Activated CD8-positive, alpha-beta memory T cell treated with anti-CD3 and anti-CD28 coated beads for 1 hour (primary cell): ENCODE measurements around the gene HMG20A.

Experiments
- DNase-seq, 2 donors: peaks; one replicate each; pipeline ENCODE4 v3.0.0-alpha.2; 2020; ENCODE audit warnings: low read depth in 1 of 2; ENCODE audit errors: extremely low read depth in 1 of 2

The HMG20A gene

DNA sequence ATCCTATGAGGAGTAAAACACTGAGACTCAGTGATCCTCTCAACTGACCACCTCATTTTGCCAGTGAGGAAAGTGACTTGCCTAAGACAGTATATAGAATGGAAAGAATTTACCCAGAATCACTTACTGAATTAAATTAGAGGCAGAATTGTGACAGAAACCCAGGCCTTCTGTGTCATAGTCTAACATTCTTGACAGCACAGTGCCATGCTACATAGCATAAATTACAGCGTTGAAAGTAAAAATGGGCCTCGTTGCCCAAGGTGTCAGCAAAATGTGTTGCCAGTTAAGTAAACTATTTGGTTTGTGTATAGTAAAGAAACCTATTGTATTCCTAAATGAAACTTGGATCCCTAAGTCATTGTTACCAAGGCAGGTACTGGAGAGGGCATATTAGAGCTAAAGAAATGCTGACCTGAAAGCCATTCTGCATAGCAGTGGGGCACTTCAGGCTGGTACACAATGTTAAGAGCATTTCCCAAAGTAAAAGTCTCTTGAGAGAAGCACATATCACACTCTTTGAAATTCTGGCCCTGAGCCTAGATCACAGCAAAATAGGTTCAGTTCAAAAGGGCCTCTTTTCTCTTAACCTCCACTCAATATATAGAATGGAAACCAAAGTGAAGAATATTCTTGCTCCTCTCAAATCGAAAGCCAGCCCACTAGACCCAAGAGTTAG, 53.8 kb downstream of the HMG20A start:
- no peak for DNase-seq

DNA sequence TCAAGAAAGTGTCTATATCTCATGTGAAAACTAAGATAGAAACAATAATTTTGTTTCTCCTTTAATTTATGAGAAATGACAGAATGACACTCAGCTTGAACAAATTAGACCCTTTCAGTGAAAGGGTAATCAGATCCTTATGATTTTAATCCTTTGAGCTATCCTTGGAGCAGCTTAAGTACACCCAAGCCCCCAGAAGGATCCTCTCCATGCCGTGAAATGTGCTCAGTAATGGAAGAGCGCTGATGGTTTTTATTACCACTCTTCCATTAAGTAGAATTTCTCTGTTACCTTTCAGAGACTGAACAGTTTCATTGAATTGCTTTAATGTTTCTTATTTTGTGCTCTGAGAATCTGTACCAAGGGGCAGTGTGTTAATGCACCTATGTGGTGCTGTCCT, 54.3 kb downstream of the HMG20A start:
- DNase-seq: no peak

DNA sequence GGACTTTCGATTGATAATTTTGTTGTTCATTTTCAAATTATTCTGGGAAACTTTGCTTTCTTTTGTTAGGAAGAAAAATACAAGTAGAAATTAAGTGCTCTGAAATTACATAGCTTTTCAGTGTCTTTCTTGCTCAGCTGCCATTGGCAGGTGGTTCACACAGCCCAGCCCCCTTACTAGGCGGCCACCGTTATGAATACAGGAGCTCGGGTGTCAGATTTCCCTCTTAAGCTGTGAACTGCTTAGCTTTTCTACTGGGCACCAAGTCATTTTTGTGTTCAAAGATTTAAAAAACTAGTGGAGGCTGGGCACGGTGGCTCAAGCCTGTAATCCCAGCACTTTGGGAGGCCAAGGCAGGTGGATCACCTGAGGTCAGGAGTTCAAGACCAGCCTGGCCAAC, 55.2 kb downstream of the HMG20A start:
- no peak for DNase-seq

DNA sequence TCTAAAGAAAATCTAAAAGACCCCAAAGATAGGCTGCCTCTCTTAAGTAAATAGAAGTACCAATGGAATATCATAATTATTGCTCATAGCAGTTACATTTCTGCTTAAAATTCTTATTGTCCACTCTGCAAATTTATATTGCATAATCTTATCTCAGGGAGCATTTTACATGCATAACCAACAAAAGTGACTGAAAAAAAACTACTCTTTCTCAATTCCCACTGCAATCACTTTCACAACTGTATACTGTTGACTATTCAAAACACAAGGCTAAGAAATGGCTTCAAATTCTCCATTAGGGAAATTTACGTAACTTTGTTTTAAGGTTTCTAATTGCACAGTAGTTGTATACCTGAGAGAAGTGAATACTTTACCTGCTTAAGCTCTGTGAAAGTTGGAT, 56.3 kb downstream of the HMG20A start:
- no peak for DNase-seq

DNA sequence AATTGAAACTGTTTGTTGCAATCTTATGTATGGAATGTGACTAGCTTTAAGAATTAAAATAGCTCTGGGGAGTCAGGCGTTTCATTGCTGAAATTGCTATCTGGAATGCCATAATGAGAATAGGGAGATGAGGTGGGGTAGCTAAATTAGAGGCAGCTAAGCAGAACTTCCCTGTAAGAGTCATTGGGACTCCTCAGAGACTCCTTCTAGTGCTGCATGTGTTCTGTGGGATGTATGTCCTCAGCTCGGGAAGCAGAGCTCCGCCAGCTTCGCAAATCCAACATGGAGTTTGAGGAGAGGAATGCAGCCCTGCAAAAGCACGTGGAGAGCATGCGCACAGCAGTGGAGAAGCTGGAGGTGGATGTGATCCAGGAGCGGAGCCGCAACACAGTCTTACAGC, 57.4 kb downstream of the HMG20A start:
- DNase-seq: no peak

DNA sequence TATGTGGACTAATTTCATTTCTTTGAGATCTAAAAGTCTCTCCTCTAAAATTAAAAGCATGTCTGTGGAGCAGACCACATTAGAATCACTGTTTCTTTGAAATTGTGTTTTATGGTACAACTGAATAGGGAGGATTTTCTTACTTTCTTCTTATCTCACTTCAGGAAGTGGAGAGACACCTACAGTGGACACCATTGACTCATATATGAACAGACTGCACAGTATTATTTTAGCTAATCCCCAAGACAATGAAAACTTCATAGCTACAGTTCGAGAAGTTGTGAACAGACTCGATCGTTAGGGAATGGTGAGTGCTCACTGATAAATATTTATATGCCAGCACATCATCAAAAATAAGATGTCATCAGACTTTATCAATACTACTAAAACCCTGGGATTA, 58.3 kb downstream of the HMG20A start:
- DNase-seq: no peak

DNA sequence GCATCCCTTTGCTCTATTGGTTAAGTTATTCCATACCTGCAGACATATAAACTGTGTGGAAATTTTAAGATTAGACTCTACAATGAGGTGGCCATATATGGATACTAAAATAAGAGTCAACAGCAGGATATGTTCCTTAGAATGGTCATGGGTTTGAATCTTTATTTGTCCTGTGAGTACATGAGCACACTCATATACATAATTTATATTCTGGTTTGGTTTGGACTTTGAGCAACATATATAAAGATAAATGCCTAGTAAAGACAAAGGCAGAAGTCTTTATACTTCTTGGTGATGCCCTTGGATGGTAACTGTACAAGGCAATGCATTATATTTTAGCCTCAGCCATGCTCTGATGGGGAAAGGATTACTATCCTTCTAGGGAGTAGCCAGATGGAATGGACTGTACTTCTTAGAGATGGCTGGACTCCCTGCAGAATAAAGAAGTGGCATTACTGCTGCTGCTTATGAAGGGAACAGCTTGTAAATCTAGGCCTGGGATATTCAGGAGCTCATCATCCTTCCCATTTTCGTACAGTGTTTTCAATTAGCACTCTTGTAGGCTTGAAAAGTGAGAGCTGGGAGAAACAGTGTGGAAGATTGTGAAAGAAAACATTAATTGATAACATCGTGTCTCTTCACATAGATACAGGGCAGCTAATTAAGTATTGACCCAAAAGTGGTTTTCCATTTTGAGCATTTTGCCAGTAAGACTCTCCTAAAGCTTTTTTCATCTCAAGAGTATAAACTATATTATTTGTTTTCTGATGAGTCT, 60.4 kb downstream of the HMG20A start:
- no peak for DNase-seq

DNA sequence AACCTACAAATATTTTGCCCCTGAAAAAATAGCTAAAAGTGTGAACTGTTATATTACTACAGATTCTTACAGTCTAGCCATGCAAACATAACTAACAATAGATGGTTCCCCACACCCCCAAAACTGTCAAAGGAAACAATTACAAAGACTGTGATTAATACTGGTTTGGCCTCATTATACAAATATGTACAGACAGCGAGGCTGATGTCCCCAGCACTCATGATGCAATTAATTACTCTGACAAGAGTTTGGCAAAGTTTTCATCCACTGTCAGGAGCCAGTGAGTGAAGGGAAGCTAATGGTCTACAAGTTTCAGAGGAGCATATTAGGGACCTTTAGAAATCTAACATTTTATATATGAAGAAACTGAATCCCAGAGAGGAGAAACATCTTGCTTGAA, 61.0 kb downstream of the HMG20A start:
- DNase-seq: no peak

DNA sequence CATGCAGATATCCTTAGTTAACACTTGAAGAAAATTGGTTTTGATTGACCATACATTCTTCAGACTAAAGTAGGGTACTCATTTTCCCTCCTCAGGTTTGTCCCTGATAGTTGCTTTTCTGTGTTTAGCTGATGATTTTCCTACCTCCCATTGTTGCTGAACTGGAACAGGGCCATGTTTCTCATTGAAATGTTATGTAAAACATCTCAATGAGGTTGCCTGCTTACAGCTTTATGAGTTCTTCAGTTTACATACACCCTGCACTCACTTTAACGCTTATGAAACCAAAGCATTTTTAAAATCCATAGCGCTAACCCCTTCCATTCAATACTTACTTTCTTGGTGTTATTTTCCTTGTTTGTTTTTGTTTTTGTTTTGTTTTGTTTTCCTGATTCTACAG, 61.9 kb downstream of the HMG20A start:
- no peak for DNase-seq

DNA sequence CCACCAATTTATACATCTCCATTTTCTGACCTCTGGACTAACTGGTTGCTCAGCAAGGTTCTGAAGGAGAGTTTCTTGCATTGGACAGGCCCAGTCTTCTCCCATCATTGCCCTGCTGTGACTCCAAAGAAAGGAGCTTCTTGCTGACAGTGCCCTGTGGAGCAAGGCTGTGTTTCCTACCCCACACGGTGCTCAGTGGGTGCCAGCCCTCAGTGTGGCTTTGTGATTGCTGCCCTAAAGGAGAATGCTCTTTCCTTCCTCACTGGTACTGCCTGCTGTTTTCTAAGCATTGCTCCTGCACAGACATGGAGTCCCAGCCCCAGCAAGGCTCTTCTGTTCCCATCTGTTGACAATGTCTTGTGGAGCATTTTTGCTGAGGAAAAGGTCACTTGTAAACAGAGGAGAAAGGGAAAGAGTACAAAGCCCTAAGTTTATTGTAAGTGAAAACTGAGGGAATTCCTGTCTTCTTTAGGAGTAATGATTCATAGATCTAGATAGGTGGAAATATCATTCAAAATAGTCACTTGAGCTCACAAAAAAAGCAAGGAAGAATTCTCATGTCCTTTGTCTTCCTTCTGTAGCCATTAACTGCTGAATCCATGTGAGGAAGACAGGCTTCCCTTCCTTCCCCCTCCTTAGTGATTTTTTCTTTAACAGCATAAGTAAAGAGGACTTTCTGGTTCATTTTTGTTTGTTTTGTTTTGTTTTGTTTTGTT, 62.9 kb downstream of the HMG20A start:
- DNase-seq: no peak

DNA sequence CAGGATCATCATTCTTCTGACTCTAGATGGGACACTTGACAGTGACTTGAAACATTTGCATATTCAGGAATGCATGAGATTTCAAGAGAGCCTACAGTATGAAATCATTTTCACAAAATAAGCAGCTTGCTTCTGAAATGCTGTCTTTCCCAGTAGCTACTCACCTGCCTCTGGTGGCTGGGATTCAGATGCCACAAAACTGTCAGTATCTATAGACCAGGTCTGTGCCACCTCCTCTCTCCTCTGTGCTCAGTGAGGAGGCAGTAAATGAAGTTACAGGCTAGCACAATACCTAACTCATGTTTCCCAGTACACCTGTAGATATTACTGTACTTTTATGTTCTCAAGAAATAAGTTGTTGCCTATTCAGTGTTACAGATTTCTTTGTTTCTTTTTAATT, 64.3 kb downstream of the HMG20A start:
- DNase-seq: no peak

DNA sequence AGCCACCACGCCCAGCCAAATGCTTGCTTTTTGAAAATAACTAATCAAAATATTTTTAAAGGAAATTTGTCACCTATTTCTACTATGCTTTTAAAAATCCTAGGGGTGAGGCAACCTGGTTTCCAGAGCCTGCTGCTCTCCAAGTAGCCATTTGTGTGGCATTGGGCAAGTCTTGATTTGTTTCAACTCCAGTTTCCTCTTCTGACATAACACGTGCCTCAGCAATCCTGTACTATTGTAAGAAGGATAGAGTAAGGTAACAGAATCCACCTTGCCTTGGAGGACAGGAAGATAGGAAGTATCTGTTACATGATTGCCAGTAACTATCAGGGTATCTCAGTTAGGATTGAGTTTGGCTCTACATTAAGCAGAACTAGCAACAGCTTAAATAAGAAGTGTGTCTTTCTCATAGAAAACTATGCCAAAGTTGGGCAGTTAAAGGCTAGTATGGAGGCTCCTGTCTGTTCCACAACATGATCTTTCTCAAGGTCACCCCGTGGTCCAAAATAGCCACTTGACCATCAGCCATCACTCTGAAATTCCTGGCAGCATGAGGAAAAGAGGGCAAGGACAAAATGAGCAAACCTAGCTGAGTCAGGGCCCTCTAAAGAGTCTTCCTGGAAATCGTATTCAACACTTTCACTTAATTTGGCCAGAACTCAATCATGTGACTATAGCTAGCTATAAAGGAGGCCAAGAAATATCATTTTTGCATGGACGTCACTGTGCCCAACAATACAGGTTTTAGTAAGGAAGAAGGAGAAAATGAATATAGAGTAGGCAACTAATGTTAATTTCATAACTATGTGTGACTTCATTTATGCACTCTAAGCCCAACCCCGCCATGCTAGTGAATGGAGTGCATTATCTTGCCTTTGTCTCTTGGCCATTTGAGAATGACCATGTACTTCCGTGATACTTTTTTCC, 66.1 kb downstream of the HMG20A start:
- DNase-seq: no peak

DNA sequence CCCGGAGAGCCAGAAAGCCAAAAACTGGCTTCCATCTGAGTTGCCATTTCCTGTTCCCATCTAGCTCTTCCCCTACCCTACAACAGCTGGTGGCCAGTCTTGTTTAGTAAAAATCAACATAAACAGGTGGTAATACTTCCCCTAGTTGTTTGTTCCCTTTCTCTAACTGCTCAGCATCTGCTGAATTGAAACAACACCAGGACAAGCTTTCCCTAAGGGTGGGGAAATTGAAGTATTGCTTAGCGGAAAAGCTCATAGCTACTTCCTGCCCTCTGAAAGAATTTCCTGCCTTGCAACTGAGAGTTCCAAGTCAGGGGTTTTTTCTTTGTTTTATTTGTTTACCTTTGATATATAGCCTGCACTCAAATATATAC, 66.8 kb downstream of the HMG20A start:
- no peak for DNase-seq

DNA sequence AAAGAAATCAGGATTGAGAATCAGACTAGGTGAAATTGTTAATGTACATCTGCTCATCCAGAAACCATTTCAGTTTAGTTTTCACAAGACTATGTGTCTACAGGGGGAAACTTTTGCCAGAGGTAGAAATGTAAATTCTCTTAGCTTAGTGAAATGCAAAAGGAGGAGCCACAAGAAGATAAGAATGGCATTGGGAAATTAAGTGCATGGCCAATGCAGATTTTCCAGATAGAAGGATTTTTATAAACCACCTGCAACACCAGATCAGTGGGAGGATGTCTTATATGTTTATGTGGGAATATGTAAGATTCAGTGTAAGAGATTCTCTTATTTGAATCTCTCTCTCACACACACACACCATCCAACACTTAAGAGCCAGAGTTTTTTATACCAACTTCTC, 67.2 kb downstream of the HMG20A start:
- DNase-seq: no peak

DNA sequence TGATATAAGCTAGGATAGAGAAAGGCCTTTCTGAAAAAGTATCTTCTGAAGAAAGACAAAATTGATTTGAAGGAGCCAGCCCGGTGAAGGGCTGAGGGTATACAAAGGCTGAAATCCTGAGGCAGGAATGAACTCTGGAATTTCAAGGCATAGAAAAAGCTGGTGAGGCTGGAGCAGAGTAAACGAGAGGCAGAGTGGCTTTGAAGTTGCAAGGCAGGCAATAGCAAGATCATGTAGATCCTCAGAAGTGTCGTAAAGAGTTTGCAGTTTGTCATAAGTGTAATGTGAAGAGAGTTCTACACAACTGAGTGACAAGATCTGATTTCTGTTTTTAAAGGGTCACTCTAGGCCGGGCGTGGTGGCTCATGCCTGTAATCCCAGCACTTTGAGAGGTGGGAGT, 69.0 kb downstream of the HMG20A start:
- DNase-seq: no peak

DNA sequence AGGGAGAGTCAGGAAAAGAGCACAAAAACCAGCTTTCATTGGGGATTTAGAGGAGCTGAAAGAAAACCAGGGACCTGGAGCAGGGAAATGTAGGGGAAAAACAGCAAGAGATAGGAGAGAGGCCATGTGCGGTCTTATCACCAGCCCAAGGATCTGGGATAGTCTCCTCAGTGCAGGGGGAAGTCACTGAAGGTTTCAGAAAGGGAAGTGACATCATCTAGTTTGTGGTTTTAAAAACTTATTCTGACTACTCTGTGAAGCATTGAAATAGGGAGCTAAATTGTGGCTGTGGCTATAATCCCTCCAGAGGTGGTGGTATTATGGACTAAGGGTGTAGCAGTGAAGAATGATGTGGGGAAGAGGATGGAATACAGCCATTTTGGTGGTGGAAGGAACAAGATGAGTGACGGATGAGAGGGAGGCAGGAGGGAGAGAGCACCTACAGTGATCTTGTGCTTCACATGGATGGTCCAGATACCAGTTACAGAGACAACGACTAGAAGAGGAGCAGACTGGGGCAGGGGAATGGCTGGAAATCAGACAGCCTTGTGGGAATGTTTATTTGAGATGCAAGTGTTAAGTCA, 72.7 kb downstream of the HMG20A start:
- no peak for DNase-seq

DNA sequence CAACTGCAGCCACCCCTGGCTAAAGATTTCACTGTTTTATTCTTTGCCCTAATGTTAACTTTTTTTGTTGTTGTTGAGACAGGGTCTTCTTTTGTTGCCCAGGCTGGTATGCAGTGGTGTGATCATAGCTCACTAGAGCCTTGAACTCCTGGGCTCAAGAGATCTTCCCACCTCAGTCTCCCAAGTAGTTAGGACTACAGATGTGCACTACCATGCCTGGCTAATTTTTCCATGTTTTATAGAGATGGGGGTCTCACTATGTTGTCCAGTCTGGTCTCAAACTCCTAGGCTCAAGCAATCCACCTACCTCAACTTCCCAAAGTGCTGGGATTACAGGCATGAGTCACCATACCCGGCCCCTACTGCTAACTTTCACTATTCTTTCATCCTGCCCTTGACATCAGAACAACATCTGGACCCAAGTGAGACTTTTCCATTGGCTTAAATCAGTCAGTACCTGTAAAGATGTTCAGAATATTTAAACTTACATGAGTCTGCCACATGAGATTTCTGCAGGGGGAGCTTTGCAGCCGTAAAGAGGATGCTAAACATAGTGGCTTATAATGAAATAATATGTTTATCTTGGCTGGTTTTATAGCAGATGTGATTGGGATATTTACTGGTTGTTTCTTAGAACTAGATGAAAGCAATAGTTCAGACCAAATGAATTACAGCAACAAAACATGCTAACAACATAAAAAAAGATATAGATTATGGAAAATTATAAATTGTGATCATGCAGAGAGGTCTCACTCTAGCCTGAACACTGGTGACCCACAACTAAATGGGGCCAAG, 73.6 kb downstream of the HMG20A start:
- no peak for DNase-seq

DNA sequence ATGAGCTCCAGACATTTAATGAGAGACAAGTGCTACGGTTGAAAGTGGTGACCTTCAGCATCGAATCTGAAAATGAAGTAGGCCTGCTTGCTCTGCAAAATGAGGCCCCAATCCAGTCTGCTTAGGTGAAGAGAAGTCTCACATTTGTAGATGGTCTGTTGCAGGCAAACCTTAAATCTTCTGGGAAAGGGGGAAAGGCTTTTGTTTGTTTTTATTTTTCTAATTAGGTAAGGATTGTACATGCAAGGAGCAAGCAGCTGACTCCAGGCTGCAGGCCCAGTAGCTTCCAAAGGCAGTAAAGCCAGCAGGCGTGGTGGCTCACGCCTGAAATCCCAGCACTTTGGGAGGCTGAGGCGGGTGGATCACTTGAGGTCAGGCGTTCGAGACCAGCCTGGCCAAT, 74.3 kb downstream of the HMG20A start:
- DNase-seq: no peak

DNA sequence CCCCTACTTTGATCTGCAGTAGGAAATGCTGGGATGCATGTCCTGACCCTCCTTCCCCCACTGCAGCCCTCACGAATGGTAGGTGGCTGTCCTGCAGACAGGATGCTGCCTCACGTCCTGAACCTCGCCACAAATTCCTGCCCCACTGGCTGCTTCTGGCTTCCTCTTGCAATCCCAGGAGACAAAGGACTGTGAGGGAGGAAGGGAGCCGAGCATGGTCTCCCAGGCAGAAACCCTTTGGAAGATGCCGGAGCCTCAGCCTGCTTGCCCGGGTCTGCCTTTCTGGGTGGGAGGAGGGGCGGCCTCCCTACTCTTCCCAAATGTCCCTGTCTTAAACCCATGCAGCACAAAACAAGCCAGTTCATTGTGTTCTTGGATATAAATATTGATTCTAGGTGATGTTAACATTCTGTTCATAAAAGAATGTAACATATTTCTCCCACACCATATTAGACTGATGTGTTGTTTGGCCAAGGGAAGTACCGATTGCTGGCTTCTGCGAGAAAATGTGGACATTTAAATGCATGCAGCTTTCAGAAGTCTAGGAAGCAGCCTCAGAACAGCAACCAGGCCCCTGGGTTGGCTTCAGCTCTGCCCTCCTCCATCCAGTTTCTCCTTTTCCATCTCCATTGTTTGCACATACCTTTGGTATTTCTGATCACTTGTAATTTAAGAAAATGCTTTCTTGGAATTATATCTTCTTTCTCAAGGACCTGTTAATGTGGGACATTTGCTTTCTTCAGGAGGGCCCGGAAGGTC, 75.3 kb downstream of the HMG20A start:
- no peak for DNase-seq
